Inflammatory macrophage treated with lipopolysaccharide for 4 hours (primary cell): ENCODE measurements around the gene RALGAPA2.

Experiments used
- DNase-seq: peaks from one replicate; pipeline ENCODE4 v3.0.0-alpha.2; 2020

Gene RALGAPA2

GRCh38 chr20:20712474-20713243 lies at the start of gene RALGAPA2:
Gene RALGAPA2 (minus strand): TSS chr20:20712644. CDS start chr20:20712480, 164 bp downstream.
- peak; percentile 97 for DNase-seq

GRCh38 chr20:20761301-20761700 lies 48.9 kb upstream of the RALGAPA2 start:
- DNase-seq, result no peak

- DNase-seq, result no peak
Measured at GRCh38 chr20:20759132-20759531, 46.7 kb upstream of the RALGAPA2 start.

- DNase-seq, result no peak
Measured at GRCh38 chr20:20755674-20756319, 43.4 kb upstream of the RALGAPA2 start.

- peak; percentile 58 for DNase-seq
Measured at GRCh38 chr20:20755231-20755630, 42.8 kb upstream of the RALGAPA2 start.

- peak; percentile 54 for DNase-seq
Measured at GRCh38 chr20:20754714-20755113, 42.3 kb upstream of the RALGAPA2 start.

- DNase-seq, result peak; percentile 58
Measured at GRCh38 chr20:20752712-20753111, 40.3 kb upstream of the RALGAPA2 start.

GRCh38 chr20:20747298-20747697 lies 34.9 kb upstream of the RALGAPA2 start:
- peak; percentile 9 for DNase-seq

- DNase-seq, result no peak
Measured at GRCh38 chr20:20744170-20744725, 31.8 kb upstream of the RALGAPA2 start.

- DNase-seq, result peak; percentile 52
Measured at GRCh38 chr20:20743511-20744169, 31.2 kb upstream of the RALGAPA2 start.

GRCh38 chr20:20741087-20742045 lies 28.9 kb upstream of the RALGAPA2 start:
- no peak for DNase-seq

- DNase-seq, result no peak
Measured at GRCh38 chr20:20740541-20740940, 28.1 kb upstream of the RALGAPA2 start.

- DNase-seq, result no peak
Measured at GRCh38 chr20:20737158-20737557, 24.7 kb upstream of the RALGAPA2 start.

- DNase-seq, result no peak
Measured at GRCh38 chr20:20736303-20736702, 23.9 kb upstream of the RALGAPA2 start.

GRCh38 chr20:20734475-20734948 lies 22.1 kb upstream of the RALGAPA2 start:
- peak; percentile 89 for DNase-seq

- no peak for DNase-seq
Measured at GRCh38 chr20:20733943-20734342, 21.5 kb upstream of the RALGAPA2 start.

- DNase-seq, result no peak
Measured at GRCh38 chr20:20732641-20733040, 20.2 kb upstream of the RALGAPA2 start.

GRCh38 chr20:20731945-20732296 lies 19.5 kb upstream of the RALGAPA2 start:
- DNase-seq, result peak; percentile 91

GRCh38 chr20:20731000-20731944 lies 18.8 kb upstream of the RALGAPA2 start:
- no peak for DNase-seq

- DNase-seq, result no peak
Measured at GRCh38 chr20:20729563-20729962, 17.1 kb upstream of the RALGAPA2 start.

- DNase-seq, result no peak
Measured at GRCh38 chr20:20721489-20721888, 9.0 kb upstream of the RALGAPA2 start.
